ENCODE measurements around the gene COMP. TPM values are rescaled to one million over a fixed set of nuclear protein-coding genes. Genes with fewer than 3 reads are reported as not detected.
A peak's percentile ranks its signal among the peaks of the same experiment; 100 is the strongest.

Gene COMP
- total RNA-seq, 1 donor from 2014 or later = not detected

DNA sequence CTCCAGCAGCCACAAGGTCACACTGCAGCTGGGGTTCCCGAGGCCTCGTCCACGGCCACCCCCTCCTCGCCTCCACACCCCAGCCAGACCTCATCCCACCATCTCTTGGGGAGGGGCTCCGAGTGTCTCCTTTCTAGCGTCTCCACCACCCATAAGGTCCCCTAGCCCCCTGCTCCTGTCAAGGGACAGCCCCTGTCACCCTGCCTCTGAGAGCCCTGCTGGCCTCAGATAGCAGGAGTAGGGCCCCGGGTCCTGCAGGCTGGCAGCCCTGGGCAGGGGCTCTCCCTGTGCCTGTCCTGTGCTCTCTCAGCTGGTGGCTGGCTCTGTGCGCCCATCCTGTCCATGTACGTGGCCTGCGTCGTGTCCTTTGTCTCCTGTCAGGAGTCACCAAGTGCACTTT lies 17.0 kb downstream of the COMP start:
- TF ChIP-seq, protein P1, sequence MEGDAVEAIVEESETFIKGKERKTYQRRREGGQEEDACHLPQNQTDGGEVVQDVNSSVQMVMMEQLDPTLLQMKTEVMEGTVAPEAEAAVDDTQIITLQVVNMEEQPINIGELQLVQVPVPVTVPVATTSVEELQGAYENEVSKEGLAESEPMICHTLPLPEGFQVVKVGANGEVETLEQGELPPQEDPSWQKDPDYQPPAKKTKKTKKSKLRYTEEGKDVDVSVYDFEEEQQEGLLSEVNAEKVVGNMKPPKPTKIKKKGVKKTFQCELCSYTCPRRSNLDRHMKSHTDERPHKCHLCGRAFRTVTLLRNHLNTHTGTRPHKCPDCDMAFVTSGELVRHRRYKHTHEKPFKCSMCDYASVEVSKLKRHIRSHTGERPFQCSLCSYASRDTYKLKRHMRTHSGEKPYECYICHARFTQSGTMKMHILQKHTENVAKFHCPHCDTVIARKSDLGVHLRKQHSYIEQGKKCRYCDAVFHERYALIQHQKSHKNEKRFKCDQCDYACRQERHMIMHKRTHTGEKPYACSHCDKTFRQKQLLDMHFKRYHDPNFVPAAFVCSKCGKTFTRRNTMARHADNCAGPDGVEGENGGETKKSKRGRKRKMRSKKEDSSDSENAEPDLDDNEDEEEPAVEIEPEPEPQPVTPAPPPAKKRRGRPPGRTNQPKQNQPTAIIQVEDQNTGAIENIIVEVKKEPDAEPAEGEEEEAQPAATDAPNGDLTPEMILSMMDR (conservative IDR thresholded peaks at IDR 0.05; ENCODE audit: low read depth, low read length) = no peak
- no peak overlapping the region for H3K4me3 ChIP-seq (ENCODE audit: low read depth, low read length)
- DNase-seq (ENCODE audit: low read depth) = no peak

DNA sequence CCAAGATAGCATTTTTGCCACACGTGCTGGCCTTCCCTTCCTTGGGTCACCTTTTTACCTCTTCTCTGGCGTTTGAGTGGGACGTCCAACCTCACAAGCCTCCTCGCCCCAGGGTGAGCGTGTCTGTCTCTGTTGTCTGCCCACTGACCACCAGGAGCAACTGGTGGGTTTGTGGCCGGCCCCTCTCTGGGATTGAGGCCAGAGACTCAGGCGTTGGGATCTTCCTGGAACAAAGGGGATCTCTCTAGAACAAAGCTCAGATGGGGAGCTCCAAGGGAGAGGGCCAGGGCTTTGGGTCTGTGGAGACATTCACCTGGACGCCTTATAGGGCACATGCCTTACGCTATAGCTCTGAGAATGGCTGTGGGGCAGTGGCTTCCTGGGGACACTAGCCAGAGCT lies 17.4 kb downstream of the COMP start:
- TF ChIP-seq, protein P1 (conservative IDR thresholded peaks at IDR 0.05; ENCODE audit: low read depth, low read length) = no peak
- DNase-seq (ENCODE audit: low read depth) = no peak
- H3K4me3 ChIP-seq (ENCODE audit: low read depth, low read length) = no peak overlapping the region

DNA sequence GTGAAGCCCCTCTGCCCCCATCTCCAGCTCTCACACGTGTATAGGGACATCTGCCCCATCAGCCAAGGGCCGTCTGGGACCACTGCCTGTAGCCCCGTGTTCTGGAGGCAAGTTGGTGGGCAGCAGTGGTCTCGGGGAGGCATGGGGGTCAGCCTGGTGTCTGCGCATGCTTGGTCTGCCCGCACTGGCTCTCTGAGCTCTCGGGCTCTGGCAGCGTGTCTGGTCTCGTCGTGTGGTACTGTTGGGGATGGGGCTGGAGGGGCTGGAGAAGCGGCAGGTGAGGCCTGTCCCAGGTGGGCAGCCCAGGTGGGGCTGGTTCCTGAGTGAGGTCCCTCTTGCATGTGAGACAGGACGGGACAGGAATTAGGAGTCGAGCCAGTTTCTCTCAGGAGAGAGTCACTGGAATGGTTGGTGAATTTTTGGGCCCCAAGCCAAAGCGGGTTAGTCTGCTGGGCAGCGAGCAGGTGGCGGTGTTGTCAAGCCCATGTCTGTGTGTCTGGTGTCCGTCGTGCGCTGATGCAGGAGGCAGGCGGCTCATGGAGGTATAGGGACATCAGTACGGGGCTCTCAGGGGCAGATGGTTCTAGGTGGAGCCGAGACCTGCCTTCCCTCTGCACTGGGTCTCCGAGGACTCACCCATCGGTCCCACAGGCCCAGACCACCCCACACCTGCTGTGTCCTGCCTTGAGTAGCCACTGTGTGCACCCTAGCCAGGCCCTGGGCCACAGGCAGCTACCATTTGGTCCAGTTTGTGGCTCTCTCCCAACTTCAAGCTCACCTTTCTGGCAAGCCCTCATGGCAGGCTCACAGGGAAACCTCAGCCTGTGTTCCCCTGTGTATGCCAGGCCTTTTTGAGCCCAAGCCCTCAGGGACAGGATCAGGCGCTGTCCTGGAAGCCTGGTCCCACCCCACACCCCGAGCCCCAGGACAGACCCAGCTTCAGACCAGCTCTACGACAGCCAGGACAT lies 18.2 kb downstream of the COMP start:
- no peak overlapping the region for H3K4me3 ChIP-seq (ENCODE audit: low read depth, low read length)
- DNase-seq (ENCODE audit: low read depth) = no peak
- TF ChIP-seq, protein P1 (conservative IDR thresholded peaks at IDR 0.05; ENCODE audit: low read depth, low read length) = no peak

DNA sequence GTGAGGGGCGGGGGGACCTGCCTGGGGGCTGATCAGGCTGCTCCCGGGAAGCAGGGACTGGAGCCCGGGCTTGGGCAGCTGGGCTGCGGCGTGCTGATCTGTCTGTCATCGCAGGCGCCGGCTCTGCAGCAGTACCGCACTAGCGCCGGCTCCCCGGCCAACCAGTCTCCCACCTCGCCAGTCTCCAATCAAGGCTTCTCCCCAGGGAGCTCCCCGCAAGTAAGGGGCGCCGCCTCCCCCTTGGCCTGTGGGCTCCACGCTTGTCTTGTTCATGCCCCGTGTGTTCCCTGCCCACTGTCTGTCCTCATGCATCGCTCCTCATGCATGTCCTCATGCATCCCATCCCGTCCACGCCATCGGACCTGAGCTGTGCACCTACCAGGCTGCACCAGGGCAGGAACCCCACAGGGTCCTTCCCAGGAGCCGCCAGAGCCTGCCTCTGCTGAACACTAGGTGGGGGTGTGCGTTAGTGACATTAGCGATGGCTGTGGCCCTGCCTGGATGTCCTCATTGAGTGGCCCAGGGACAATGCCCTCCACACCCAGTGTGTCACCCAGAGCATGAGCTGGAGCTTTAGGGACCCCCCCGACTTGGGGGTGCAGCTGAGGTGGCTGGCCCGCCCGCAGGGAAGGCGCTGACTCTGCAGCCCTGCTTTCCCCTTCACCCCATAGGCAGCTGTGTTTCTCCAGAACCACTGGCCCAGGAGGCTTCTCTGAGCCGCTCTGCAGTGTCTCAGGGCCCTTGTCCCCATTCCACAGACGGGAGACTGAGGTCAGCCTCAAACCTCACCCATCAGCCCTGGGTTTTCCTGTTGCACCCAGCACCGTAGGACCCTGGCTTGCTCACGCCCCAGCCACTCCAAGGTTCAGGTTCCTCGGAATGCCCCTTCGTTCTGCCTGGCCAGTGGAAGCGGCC lies 19.5 kb downstream of the COMP start:
- TF ChIP-seq, protein P1 (conservative IDR thresholded peaks at IDR 0.05; ENCODE audit: low read depth, low read length) = peak; percentile 24
- no peak for DNase-seq (ENCODE audit: low read depth)

DNA sequence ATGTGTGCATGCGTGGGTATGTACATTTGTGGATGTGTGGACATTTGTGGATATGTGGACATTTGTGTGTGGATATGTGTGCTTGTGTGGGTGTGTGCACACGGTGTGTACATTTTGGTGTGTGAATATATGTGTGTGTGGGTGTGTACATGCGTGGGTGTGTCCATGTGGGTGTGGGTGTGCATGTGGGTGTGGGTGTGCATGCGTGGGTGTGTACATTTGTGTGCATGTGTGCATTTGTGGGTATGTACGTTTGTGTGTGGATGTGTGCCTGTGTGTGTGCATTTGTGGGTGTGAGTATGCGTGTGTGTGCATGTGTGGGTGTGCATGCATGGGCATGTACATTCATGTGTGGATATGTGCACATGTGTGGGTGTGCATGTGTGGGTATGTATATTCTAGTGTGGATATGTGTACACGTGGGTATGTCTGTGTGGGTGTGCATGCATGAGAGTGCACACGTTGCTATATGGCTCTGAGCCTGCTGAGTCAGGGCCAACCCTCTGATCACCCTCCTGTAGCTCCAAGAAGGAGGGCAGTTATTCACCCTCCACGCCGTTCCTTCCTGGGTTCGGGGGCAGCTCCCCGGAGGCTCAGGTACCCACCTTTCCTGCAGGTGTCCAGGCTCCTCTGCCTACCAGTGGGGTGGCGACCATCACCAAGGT lies 20.3 kb downstream of the COMP start:
- DNase-seq (ENCODE audit: low read depth) = no peak
- H3K4me3 ChIP-seq (ENCODE audit: low read depth, low read length) = no peak overlapping the region
- TF ChIP-seq, protein P1 (conservative IDR thresholded peaks at IDR 0.05; ENCODE audit: low read depth, low read length) = no peak

More for the DNA sequence above, 19.5 kb downstream of the COMP start:
- H3K4me3 ChIP-seq (ENCODE audit: low read depth, low read length) = no peak overlapping the region

DNA sequence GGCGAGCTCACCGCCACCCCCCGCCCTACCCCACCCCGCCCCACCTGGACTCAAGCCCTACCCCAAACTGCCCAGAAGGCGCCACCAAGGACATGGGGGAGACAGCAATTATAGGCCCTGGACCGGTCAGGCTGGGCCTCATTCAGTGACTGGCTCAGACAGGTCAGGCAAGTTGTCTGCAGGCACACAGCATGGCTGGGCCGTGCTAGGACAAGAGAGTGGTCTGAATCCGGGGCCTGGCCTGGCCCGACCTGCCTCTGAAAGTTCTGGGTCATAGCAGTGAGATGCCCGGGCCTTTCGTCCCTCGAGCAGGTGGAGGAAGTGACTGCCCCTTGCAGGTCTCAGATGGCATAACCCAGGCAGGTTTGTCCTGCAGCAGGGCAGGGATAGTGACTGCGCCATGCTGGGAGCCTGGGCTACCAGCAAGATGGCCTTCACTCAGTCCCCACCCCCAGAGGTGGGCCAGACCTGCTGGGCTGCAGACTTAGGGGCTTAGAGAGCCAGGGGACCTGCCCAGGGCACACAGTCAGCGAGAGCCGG lies 21.0 kb downstream of the COMP start:
- TF ChIP-seq, protein P1 (conservative IDR thresholded peaks at IDR 0.05; ENCODE audit: low read depth, low read length) = peak; percentile 8
- DNase-seq (ENCODE audit: low read depth) = no peak
- no peak overlapping the region for H3K4me3 ChIP-seq (ENCODE audit: low read depth, low read length)

Measured in epithelial cell of proximal tubule (primary cell).